Activated CD4-positive, alpha-beta T cell treated with anti-CD3 and anti-CD28 coated beads, Interleukin-2, Interleukin-6, amounts not matched to agents 100 ng/mL and 50 ng/mL, durations not matched to agents 16 hours and 8 hours (primary cell): ENCODE results near the gene C4A.
A peak's percentile ranks its signal among the peaks of the same experiment; 100 is the strongest.
"Not testable (repeated sequence)": the region's sequence is repeated elsewhere in the genome, so short reads cannot be mapped to it uniquely, and the experiment has no call there.

ENCODE experiments used
- DNase-seq: peaks from one replicate; pipeline ENCODE4 v3.0.0-alpha.2; 2020

Gene C4A

GRCh38 chr6:32037136-32037535 lies 55.3 kb downstream of the C4A start:
- not testable (repeated sequence) for DNase-seq

GRCh38 chr6:32037598-32038524 lies 56.0 kb downstream of the C4A start, which contains the start of gene CYP21A2:
Gene CYP21A2, plus strand, starts transcription at chr6:32038415. Its CDS starts 8 bp downstream, at chr6:32038423.
- DNase-seq, result not testable (repeated sequence)

GRCh38 chr6:32038878-32039277 lies 57.0 kb downstream of the C4A start:
- DNase-seq, result not testable (repeated sequence)

- DNase-seq, result not testable (repeated sequence)
Measured at GRCh38 chr6:32039321-32040274, 57.7 kb downstream of the C4A start.

- DNase-seq, result not testable (repeated sequence)
Measured at GRCh38 chr6:32040299-32041049, 58.6 kb downstream of the C4A start.

GRCh38 chr6:32041050-32041321 lies 59.1 kb downstream of the C4A start:
- DNase-seq, result not testable (repeated sequence)

- DNase-seq, result not testable (repeated sequence)
Measured at GRCh38 chr6:32041385-32041784, 59.5 kb downstream of the C4A start.

GRCh38 chr6:32042276-32042675 lies 60.4 kb downstream of the C4A start:
- DNase-seq, result not testable (repeated sequence)

- not testable (repeated sequence) for DNase-seq
Measured at GRCh38 chr6:32043589-32044380, 61.9 kb downstream of the C4A start.

GRCh38 chr6:32044916-32045315 lies 63.1 kb downstream of the C4A start:
- DNase-seq, result not testable (repeated sequence)

- no peak for DNase-seq
Measured at GRCh38 chr6:32045811-32046449, 64.1 kb downstream of the C4A start.

- no peak for DNase-seq
Measured at GRCh38 chr6:32046450-32047083, 64.7 kb downstream of the C4A start.

GRCh38 chr6:32047084-32047478 lies 65.2 kb downstream of the C4A start:
- DNase-seq, result no peak

GRCh38 chr6:32047539-32047854 lies 65.6 kb downstream of the C4A start:
- no peak for DNase-seq

GRCh38 chr6:32047855-32048766 lies 66.3 kb downstream of the C4A start:
- peak; percentile 71 for DNase-seq

GRCh38 chr6:32049149-32049548 lies 67.3 kb downstream of the C4A start:
- not testable (repeated sequence) for DNase-seq

- not testable (repeated sequence) for DNase-seq
Measured at GRCh38 chr6:32049736-32050135, 67.9 kb downstream of the C4A start.

GRCh38 chr6:32050562-32050961 lies 68.7 kb downstream of the C4A start:
- no peak for DNase-seq
